VCaP (cell line): ENCODE measurements around the gene MCM7.
"Not testable (repeated sequence)": the region's sequence is repeated elsewhere in the genome, so short reads cannot be mapped to it uniquely, and the experiment has no call there.

Experiments used
- H3K27ac ChIP-seq: fragments of 450-650 bp; 2 replicates; pipeline ENCODE4 v1.5.1; 2017
- TF ChIP-seq, protein P1 (sequence below): fragments of 450-650 bp; conservative IDR thresholded peaks from 2 replicates; pipeline ENCODE4 v1.5.1; 2017; ENCODE audit warnings: mild to moderate bottlenecking, moderate library complexity

Gene MCM7

DNA sequence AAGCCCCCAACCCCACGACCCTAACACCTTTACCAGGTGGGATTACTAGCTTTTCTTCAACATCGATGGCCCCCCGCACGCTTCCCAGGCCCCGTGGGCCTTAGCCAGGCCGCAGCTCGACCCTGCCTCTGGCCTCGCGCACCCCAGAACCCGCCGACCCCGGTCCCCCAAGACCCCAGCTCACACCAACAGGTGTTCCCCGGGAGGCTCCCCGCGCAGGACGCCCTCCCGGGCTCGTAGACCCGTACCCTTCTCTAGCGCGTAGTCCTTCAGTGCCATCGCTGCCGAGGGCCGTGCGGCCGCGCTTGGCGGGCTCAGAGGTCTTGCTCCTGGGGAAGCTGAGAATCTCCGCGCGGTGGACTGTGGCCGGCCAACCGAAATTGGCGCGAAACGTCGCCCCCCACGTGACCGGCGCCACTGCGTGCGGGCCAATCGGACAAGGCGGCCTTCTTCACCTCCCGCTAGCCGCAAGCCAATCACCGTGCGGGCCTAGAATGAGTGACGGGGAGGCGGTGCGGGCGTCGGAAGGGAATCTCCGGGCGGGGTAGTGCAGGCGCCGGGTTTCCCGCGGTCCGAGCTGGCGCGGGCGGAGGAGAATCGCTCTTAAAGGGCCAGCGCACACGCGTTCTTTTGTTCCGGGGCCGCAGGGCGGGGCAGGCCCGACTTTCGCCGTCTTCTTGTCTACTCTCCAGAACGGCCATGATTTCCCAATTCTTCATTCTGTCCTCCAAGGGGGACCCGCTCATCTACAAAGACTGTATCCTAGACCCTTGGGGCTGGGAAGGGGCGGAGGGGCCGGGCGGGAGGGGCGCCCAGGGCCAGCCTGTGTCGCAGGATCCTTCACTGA, at the start of gene MCM7, which contains the start of gene AP4M1:
Gene MCM7 (minus strand): TSS at position 382 of the 847 bp plus-strand sequence. CDS start 103 bp downstream, at position 279.
Gene AP4M1 (plus strand): TSS at position 628 of the 847 bp plus-strand sequence. CDS start 72 bp downstream, at position 700.
- TF ChIP-seq, protein P1, sequence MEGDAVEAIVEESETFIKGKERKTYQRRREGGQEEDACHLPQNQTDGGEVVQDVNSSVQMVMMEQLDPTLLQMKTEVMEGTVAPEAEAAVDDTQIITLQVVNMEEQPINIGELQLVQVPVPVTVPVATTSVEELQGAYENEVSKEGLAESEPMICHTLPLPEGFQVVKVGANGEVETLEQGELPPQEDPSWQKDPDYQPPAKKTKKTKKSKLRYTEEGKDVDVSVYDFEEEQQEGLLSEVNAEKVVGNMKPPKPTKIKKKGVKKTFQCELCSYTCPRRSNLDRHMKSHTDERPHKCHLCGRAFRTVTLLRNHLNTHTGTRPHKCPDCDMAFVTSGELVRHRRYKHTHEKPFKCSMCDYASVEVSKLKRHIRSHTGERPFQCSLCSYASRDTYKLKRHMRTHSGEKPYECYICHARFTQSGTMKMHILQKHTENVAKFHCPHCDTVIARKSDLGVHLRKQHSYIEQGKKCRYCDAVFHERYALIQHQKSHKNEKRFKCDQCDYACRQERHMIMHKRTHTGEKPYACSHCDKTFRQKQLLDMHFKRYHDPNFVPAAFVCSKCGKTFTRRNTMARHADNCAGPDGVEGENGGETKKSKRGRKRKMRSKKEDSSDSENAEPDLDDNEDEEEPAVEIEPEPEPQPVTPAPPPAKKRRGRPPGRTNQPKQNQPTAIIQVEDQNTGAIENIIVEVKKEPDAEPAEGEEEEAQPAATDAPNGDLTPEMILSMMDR: no peak
- peak within 1 kb of the TSS; percentile 92 for H3K27ac ChIP-seq

DNA sequence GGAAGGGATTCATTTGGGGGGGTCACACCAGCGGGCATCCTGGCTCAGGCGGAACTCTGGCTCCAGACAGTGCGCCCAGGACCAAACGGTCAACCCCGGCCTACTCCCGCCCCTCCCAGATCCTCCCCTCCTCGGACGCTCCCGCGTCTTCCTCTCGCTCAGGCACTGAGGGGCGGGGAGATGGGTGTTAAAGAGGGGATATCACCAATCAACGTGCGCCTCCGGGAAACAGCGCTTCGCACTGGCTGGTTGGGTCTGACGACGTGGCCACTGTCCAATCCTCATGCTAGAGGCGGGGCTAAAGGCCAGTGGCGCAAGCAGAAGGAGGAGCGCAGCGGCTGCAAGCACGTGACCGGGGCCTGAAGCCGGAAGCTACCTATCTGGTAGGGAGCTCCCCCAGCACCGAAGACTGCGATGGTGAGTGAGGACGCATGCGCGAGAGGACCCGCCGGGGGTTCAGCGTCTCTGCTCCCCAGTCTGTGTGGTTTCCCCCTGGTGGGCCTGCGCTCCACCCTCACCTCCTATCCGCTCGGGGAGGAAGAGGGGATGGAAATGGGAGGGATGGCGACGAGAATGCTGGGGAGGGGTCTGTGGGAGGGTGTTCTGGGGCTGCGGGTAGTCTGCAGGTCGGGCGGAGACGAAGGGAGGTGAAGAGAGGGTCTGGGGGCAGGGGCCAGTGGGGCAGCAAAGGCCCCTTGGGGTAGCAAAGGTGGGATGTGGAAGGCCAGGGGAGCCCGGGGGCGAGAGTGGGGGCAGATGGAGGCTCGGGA, 47.5 kb upstream of the MCM7 start, which contains the start of gene LAMTOR4:
Gene LAMTOR4 (plus strand): TSS at position 360 of the 770 bp plus-strand sequence. CDS start 55 bp downstream, at position 415.
- TF ChIP-seq, protein P1: no peak
- peak within 1 kb of the TSS; percentile 88 for H3K27ac ChIP-seq

DNA sequence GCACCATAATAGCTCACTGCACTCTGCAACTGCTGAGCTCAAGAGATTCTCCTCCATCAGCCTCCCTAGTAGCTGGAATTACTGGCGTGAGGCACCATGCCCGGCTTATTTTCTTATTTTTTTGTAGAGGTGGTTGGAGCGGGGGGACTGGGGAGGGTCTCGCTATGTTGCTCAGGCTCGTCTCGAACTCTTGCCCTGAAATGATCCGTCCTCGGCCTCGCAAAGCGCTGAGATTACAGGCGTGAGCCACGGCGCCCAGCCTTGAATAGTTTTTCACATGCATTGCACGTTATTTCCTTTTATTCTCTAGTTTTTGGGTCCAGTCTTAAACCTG, 47.0 kb upstream of the MCM7 start:
- H3K27ac ChIP-seq: peak overlapping the region; percentile 88

DNA sequence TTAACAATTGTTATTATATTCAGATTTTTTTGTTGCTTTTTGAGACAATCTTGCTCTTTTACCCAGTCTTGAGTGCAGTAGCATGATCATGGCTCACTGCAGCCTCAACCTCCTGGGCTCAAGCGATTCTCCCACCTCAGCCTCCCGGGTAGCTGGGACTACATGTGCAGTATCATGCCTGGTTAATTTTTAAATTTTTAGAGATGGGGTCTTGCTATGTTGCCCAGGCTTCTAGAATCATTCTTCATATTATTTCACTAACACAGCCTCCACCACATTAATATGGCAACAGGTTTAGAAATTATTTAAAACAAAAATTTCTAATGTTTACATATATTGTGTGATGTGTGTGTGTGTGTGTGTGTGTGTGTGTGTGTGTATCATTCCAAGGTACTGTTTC, 46.1 kb upstream of the MCM7 start:
- TF ChIP-seq, protein P1: no peak
- H3K27ac ChIP-seq: no peak overlapping the region

More for the DNA sequence above, 47.0 kb upstream of the MCM7 start:
- TF ChIP-seq, protein P1: no peak

DNA sequence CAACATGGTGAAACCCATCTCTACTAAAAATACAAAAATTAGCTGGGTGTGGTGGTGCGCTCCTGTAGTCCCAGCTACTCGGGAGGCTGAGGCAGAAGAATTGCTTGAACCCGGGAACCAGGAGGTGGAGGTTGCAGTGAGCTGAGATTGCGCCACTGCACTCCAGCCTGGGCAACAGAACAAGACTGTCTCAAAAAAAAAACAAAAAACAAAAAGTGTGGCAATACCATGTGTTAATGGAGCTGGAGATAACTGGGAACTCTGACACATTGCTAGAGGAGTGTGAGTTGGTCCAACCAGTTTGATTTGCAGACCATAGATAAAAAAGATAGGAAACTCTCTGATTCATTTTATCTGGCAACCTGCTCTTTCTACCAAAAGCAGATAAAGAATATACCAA, 45.2 kb upstream of the MCM7 start:
- not testable (repeated sequence) for H3K27ac ChIP-seq

DNA sequence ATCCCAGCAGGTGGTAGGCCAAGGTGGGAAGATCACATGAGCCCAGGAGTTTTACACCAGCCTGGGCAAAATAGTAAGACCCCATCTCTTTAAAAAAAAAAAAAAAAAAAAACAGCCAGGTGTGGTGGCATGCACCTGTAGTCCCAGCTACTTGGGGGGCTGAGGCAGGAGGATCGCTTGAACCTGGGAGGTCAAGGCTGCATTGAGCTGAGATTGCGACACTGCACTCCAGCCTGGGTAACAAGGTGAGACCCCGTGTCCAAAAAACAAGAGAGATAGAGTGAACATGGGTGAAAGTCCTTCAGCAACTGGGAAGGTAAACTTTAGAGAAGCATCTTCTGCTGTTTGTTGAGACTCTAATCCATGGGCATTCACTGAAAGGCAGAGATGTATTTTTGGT, 41.3 kb upstream of the MCM7 start:
- H3K27ac ChIP-seq: no peak overlapping the region
- TF ChIP-seq, protein P1: no peak

DNA sequence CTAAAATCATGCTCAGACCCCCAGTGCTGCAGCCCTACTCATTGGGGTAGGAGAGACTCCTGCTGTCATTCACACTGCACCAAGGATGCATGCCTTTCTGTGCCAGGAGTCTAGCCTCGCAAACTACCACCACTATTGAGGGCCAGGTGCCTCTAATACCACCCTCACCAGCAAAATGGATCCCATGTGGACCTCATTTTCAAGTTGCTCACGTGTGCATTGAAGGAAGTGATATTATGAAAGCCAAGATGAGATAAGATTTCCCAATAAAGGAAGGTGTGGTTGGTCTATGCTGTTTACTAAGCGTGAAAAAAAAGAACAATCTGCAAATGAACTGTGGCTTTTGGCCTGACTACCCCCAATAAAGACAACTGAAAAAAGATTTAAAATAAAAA, 40.4 kb upstream of the MCM7 start:
- H3K27ac ChIP-seq: no peak overlapping the region
- TF ChIP-seq, protein P1: no peak
